Neural cell (in vitro differentiated cells): ENCODE measurements around the gene NOX1. TPM values are rescaled to one million over a fixed set of nuclear protein-coding genes. Genes with fewer than 3 reads are reported as not detected.

Experiments
- H2AFZ ChIP-seq: fragments of 200-600, 300-800 bp; sonication (generic), shearing (Covaris generic); 2 replicates; pipeline ENCODE4 v1.6.0; 2014; ENCODE audit warnings: low read depth, mild to moderate bottlenecking, antibody characterized with exemption, low read length, moderate library complexity
- H3F3A ChIP-seq: fragments of 200-600 bp; shearing (Covaris generic); 2 replicates; pipeline ENCODE4 v1.6.1; 2016; ENCODE audit warnings: mild to moderate bottlenecking, moderate library complexity, mixed read lengths, antibody characterized with exemption, low read length; ENCODE audit not compliant: insufficient read depth, poor library complexity, severe bottlenecking
- H3K27ac ChIP-seq: fragments of 200-600, 300-800 bp; sonication (generic), shearing (Covaris generic); 2 replicates; pipeline ENCODE4 v1.5.1; 2014; ENCODE audit warnings: mild to moderate bottlenecking, low read length, moderate library complexity
- H3K27me3 ChIP-seq: fragments of 300-800, 200-600 bp; sonication (generic), shearing (Covaris generic); 2 replicates; pipeline ENCODE4 v1.6.0; 2014; ENCODE audit warnings: mild to moderate bottlenecking, low read depth, low read length, moderate library complexity; ENCODE audit not compliant: insufficient read depth
- H3K36me3 ChIP-seq: fragments of 300-800, 200-600 bp; sonication (generic), shearing (Covaris generic); 2 replicates; pipeline ENCODE4 v1.5.1; 2014; ENCODE audit warnings: mild to moderate bottlenecking, antibody characterized with exemption, low read length, moderate library complexity; ENCODE audit not compliant: insufficient read depth
- H3K4me2 ChIP-seq: fragments of 300-800, 200-600 bp; sonication (generic), shearing (Covaris generic); 2 replicates; pipeline ENCODE4 v1.6.0; 2014; ENCODE audit warnings: mild to moderate bottlenecking, low read length
- H3K4me3 ChIP-seq: fragments of 300-800, 200-600 bp; sonication (generic), shearing (Covaris generic); 2 replicates; pipeline ENCODE4 v1.5.1; 2014; ENCODE audit warnings: mild to moderate bottlenecking, low read length, moderate library complexity
- H3K79me2 ChIP-seq: fragments of 200-600 bp; shearing (Covaris generic); replicated peaks from 2 replicates; pipeline ENCODE4 v1.6.0; 2014; ENCODE audit warnings: mild to moderate bottlenecking, low read length, moderate library complexity; ENCODE audit not compliant: insufficient read depth
- H3K9ac ChIP-seq: fragments of 300-800, 200-600 bp; sonication (generic), shearing (Covaris generic); 2 replicates; pipeline ENCODE4 v1.6.1; 2016; ENCODE audit warnings: mild to moderate bottlenecking, low read length, mixed read lengths
- H3K9me2 ChIP-seq: fragments of 200-600 bp; shearing (Covaris generic); 2 replicates; pipeline ENCODE4 v1.6.1; 2016; ENCODE audit warnings: mild to moderate bottlenecking, low read length, mixed read lengths; ENCODE audit not compliant: insufficient read depth
- H3K9me3 ChIP-seq: fragments of 200-600, 300-800 bp; sonication (generic), shearing (Covaris generic); 2 replicates; pipeline ENCODE4 v1.6.1; 2016; ENCODE audit warnings: mild to moderate bottlenecking, mixed run types, low read length, moderate library complexity, mixed read lengths
- H4K20me1 ChIP-seq: fragments of 200-600 bp; shearing (Covaris generic); 2 replicates; pipeline ENCODE4 v1.6.1; 2016; ENCODE audit warnings: mild to moderate bottlenecking, mixed run types; ENCODE audit not compliant: insufficient read depth
- CTCF ChIP-seq: fragments of 450-650 bp; IDR thresholded peaks from 2 replicates; pipeline ENCODE4 v1.5.1; 2014; ENCODE audit warnings: antibody characterized with exemption, mild to moderate bottlenecking, moderate library complexity; ENCODE audit not compliant: poor library complexity, severe bottlenecking
- EP300 ChIP-seq: fragments of 450-650 bp; conservative IDR thresholded peaks from 2 replicates; pipeline ENCODE4 v1.6.1; 2014; ENCODE audit warnings: antibody characterized with exemption, mild to moderate bottlenecking, moderate library complexity; ENCODE audit not compliant: poor library complexity, severe bottlenecking
- EZH2 ChIP-seq: fragments of 200-600, 300-800 bp; shearing (Covaris generic), sonication (generic); IDR thresholded peaks from 2 replicates; pipeline ENCODE4 v1.6.1; 2014; ENCODE audit warnings: antibody characterized with exemption, low read length, borderline replicate concordance, mild to moderate bottlenecking; ENCODE audit not compliant: insufficient read depth, poor library complexity, severe bottlenecking
- MXI1 ChIP-seq: fragments of 450-650 bp; conservative IDR thresholded peaks from 2 replicates; pipeline ENCODE4 v1.6.1; 2014; ENCODE audit warnings: antibody characterized with exemption, mild to moderate bottlenecking; ENCODE audit not compliant: poor library complexity, severe bottlenecking
- POLR2AphosphoS5 ChIP-seq: IDR thresholded peaks from 2 replicates; pipeline ENCODE4 v1.6.1; 2012
- RAD21 ChIP-seq: fragments of 450-650 bp; conservative IDR thresholded peaks from 2 replicates; pipeline ENCODE4 v1.6.1; 2014; ENCODE audit warnings: antibody characterized with exemption, mild to moderate bottlenecking, moderate library complexity
- REST ChIP-seq: IDR thresholded peaks from 2 replicates; pipeline ENCODE4 v1.6.1; 2012; ENCODE audit warnings: borderline replicate concordance
- SMC3 ChIP-seq: fragments of 450-650 bp; conservative IDR thresholded peaks from 2 replicates; pipeline ENCODE4 v1.6.1; 2014; ENCODE audit warnings: antibody characterized with exemption, mild to moderate bottlenecking, moderate library complexity; ENCODE audit not compliant: poor library complexity
- TAF1 ChIP-seq: IDR thresholded peaks from 2 replicates; pipeline ENCODE4 v1.6.1; 2012; ENCODE audit warnings: low read depth
- polyA plus RNA-seq: library from polyadenylated mRNA; depleted of rRNA; stranded (reverse); fragments of >200 nt; gene quantifications from 2 replicates; pipeline ENCODE4 v1.2.3, GENCODE V29; 2014

NOX1 gene
- polyA plus RNA-seq, 1 donor from 2014 or later, result not detected

- H3K36me3 ChIP-seq, result no peaks in the 10 kb centered on the region
- no peak overlapping the region for H2AFZ ChIP-seq
- H3K79me2 ChIP-seq, result no peaks in the 10 kb centered on the region
- TF ChIP-seq MXI1 (no peak), RAD21 (no peak), POLR2AphosphoS5 (no peak), TAF1 (no peak), EZH2 (no peak), REST (no peak), CTCF (no peak), SMC3 (no peak), EP300 (no peak)
- no peak overlapping the region for H3K27ac ChIP-seq
- H3K9me3 ChIP-seq, result no peaks in the 10 kb centered on the region
- no peak overlapping the region for H3K4me2 ChIP-seq
- no peak overlapping the region for H3K9ac ChIP-seq
- H3K9me2 ChIP-seq, result no peaks in the 10 kb centered on the region
- H3K4me3 ChIP-seq, result no peak overlapping the region
- no peaks in the 10 kb centered on the region for H3K27me3 ChIP-seq
- no peaks in the 10 kb centered on the region for H4K20me1 ChIP-seq
- no peaks in the 10 kb centered on the region for H3F3A ChIP-seq
Observed at GRCh38 chrX:100850317-100850716, 23.8 kb downstream of the NOX1 start.

GRCh38 chrX:100831219-100831946, 42.8 kb downstream of the NOX1 start:
- Histone ChIP-seq H3K36me3 (no peaks in the 10 kb centered on the region), H3K27me3 (no peaks in the 10 kb centered on the region), H2AFZ (no peak overlapping the region), H3K9ac (no peak overlapping the region), H3K27ac (no peak overlapping the region), H3K4me3 (no peak overlapping the region), H3K9me2 (no peaks in the 10 kb centered on the region), H3K4me2 (no peak overlapping the region), H3F3A (no peaks in the 10 kb centered on the region), H3K79me2 (no peaks in the 10 kb centered on the region), H4K20me1 (no peaks in the 10 kb centered on the region), H3K9me3 (no peaks in the 10 kb centered on the region)
- TF ChIP-seq RAD21 (no peak), REST (no peak), CTCF (no peak), TAF1 (no peak), EP300 (no peak), SMC3 (no peak), EZH2 (no peak), MXI1 (no peak), POLR2AphosphoS5 (no peak)
